ENCODE measurements around the gene HMGN4.
"Not testable (repeated sequence)": the region's sequence is repeated elsewhere in the genome, so short reads cannot be mapped to it uniquely, and the experiment has no call there.

The HMGN4 gene

DNA sequence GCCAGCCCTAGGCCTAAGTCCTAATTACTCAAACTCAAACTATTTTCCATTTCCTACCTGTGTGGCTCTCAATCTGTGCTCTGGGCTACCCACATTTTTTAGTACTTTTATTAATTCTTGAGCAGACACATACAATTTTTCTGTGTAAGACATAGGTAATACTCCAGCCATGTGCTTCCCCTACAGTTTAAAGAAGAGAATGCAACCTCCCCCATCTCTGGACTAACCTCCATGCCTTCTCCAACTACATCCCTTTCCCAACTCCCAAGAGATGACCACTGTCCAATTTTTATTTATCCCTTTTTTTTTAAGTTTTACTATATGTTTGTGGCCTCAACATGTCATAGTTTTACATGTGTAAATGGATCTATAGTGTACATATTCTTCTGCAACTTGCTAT is 5.8 kb downstream of the HMGN4 start:
- H3K4me3 ChIP-seq (ENCODE audit: low read length), result no peak overlapping the region
- no peak for DNase-seq (ENCODE audit: low read depth)
- TF ChIP-seq CTCF (conservative IDR thresholded peaks at IDR 0.05; ENCODE audit: low read depth, low read length), result peak; percentile 55

DNA sequence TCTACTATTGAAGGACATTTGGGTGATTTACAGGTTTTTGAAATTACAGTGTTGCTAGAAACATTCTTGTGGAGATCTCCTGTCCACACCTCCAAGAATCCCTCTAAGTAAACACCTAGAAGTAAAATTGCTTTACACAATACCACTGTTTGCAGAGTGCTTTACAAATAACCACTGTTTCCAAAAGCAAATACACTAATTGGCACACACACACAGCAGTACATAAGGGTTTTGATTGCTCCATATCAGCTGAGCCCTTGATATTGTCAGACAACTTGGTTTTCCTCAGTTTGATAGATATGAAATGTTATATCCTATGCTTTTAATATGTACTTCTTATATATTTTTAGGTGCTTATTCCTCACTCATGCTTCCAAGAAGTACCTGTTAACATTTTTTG is 6.3 kb downstream of the HMGN4 start:
- DNase-seq (ENCODE audit: low read depth), result no peak
- TF ChIP-seq CTCF (conservative IDR thresholded peaks at IDR 0.05; ENCODE audit: low read depth, low read length), result no peak
- no peak overlapping the region for H3K4me3 ChIP-seq (ENCODE audit: low read length)

- no peak for DNase-seq (ENCODE audit: low read depth)
- TF ChIP-seq CTCF (conservative IDR thresholded peaks at IDR 0.05; ENCODE audit: low read depth, low read length), result no peak
- no peak overlapping the region for H3K4me3 ChIP-seq (ENCODE audit: low read length)
These were observed 7.5 kb downstream of the HMGN4 start for GRCh38 chr6:26545627-26546026.

GRCh38 chr6:26547363-26547762 is 9.2 kb downstream of the HMGN4 start:
- not testable (repeated sequence) for DNase-seq (ENCODE audit: low read depth); H3K4me3 ChIP-seq (ENCODE audit: low read length)

DNA sequence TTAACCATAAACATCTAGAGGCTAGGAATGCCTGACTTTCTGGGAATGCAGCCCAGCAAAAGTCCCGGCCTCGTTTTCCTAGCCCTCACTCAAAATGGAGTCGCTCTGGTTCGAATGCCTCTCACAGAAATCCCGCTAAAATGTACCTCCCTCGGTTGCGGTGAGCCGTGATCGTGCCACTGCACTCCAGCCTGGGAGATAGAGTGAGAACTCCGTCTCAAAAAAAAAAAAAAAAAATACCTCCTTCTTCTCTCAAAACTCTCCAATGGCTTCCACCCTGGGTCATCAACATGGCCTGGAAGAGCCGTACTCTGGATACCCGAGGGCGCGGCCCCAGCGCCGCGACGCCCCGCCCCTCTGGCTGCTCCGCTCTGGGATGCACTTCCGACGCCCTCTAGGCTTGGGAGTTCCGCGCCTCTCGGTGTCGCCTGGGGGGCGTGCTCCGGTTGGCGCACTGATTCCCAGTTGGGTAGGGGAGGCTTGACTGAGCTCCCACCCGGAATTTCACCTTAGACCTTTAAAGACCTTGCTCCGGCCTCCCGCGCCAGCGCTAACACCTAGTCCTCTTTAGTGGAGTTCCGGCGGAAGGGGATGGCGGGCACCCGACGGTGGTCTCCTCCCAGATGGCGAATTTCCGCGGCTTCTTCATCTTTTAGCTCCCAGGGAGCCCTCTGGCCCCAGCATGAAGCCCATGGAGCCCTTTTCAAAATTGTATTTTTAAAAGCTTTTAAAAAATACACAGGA is 12.3 kb downstream of the HMGN4 start:
- no peak for DNase-seq (ENCODE audit: low read depth)
- H3K4me3 ChIP-seq (ENCODE audit: low read length), result peak overlapping the region; percentile 72
- TF ChIP-seq CTCF (conservative IDR thresholded peaks at IDR 0.05; ENCODE audit: low read depth, low read length), result peak; percentile 15

- no peak for DNase-seq (ENCODE audit: low read depth)
- TF ChIP-seq CTCF (conservative IDR thresholded peaks at IDR 0.05; ENCODE audit: low read depth, low read length), result no peak
- no peak overlapping the region for H3K4me3 ChIP-seq (ENCODE audit: low read length)
These were observed 14.0 kb downstream of the HMGN4 start for GRCh38 chr6:26552205-26552604.

GRCh38 chr6:26552640-26553188 is 14.5 kb downstream of the HMGN4 start:
- TF ChIP-seq CTCF (conservative IDR thresholded peaks at IDR 0.05; ENCODE audit: low read depth, low read length), result no peak
- no peak for DNase-seq (ENCODE audit: low read depth)
- H3K4me3 ChIP-seq (ENCODE audit: low read length), result peak overlapping the region; percentile 77

Measured in retinal pigment epithelial cell (primary cell).